Measurements from ENCODE around the gene TRIM24.
A peak's percentile ranks its signal among the peaks of the same experiment; 100 is the strongest.
"Not testable (repeated sequence)": the region's sequence is repeated elsewhere in the genome, so short reads cannot be mapped to it uniquely, and the experiment has no call there.

The TRIM24 gene
- total RNA-seq = 28.7 to 38.8 (median 37.8) reads per million in 3 experiments

GRCh38 chr7:138460176-138460648 lies at the start of gene TRIM24:
TRIM24 (plus strand) TSS chr7:138460259; CDS start chr7:138460549, 290 bp downstream.
- DNase-seq = no peak

GRCh38 chr7:138412077-138412476 lies 48.0 kb upstream of the TRIM24 start:
- DNase-seq = not testable (repeated sequence)

- not testable (repeated sequence) for DNase-seq
These were observed 47.1 kb upstream of the TRIM24 start for GRCh38 chr7:138412921-138413320.

GRCh38 chr7:138417078-138417700 lies 42.9 kb upstream of the TRIM24 start:
- no peak for DNase-seq

GRCh38 chr7:138417764-138418163 lies 42.3 kb upstream of the TRIM24 start:
- no peak for DNase-seq

GRCh38 chr7:138418403-138418802 lies 41.7 kb upstream of the TRIM24 start:
- not testable (repeated sequence) for DNase-seq

- no peak for DNase-seq
These were observed 35.0 kb upstream of the TRIM24 start for GRCh38 chr7:138425026-138425425.

- DNase-seq = no peak
These were observed 30.3 kb upstream of the TRIM24 start for GRCh38 chr7:138429577-138430250.

GRCh38 chr7:138431517-138431916 lies 28.5 kb upstream of the TRIM24 start:
- DNase-seq = no peak

- no peak for DNase-seq
These were observed 26.2 kb upstream of the TRIM24 start for GRCh38 chr7:138433583-138434443.

GRCh38 chr7:138434597-138435019 lies 25.5 kb upstream of the TRIM24 start:
- DNase-seq = no peak

GRCh38 chr7:138435231-138435919 lies 24.7 kb upstream of the TRIM24 start:
- no peak for DNase-seq

GRCh38 chr7:138436388-138436787 lies 23.7 kb upstream of the TRIM24 start:
- DNase-seq = no peak

- DNase-seq = no peak
These were observed 19.6 kb upstream of the TRIM24 start for GRCh38 chr7:138440460-138440859.

GRCh38 chr7:138442822-138443221 lies 17.2 kb upstream of the TRIM24 start:
- no peak for DNase-seq

GRCh38 chr7:138449580-138449979 lies 10.5 kb upstream of the TRIM24 start:
- DNase-seq = no peak

GRCh38 chr7:138455609-138456008 lies 4.5 kb upstream of the TRIM24 start:
- DNase-seq = no peak

GRCh38 chr7:138456220-138456619 lies 3.8 kb upstream of the TRIM24 start:
- no peak for DNase-seq

GRCh38 chr7:138458576-138459412 lies 1.3 kb upstream of the TRIM24 start:
- no peak for DNase-seq

- DNase-seq = peak; percentile 98
These were observed 465 bp upstream of the TRIM24 start for GRCh38 chr7:138459413-138460175.

Data from central memory CD4-positive, alpha-beta T cell (primary cell).